ENCODE data around the gene FGFRL1.
A peak's percentile ranks its signal among the peaks of the same experiment; 100 is the strongest.

FGFRL1 gene

DNA sequence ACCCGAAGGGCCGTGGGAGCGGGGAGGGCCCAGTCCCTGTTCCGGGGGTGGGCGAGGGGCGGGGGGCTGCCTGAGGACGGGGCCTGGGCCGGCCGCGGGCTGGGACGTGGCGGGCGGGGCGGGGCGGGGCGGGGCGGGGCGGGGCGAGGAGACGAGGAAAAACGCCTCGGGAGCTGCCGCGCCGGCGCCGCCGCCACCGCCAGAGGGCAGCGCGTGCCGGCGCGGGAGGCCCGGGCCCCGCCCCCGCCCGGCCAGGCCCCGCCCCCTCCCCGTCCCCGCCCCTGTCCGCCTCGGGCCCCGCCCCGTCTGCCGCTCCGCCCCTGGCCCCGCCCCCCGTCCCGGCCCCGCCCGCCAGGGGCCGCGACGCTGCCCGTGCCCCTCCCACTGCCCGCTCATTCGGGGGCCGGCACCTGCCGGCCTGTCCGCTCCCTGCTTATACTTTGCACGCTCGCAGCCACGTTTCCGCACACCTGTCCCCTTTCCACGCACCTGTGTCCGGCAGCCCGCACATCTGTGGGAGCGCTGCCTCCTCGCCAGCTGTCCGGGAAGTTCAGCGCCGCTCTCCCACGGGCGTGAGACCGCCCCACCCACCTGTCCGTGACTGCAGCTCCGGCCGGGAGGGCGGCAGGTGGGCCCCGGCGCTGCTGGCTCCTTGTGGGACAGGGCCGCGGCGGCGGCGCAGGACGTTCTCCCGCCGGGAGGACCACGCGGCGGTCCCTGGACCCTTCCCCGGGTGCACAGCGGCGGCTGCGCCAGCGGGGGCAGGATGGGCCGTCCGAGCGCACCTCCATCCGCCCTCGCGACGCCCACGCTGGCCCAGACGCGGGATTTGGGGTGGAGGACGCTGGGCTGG is 1.7 kb upstream of the FGFRL1 start:
- peak; percentile 69 for DNase-seq

DNA sequence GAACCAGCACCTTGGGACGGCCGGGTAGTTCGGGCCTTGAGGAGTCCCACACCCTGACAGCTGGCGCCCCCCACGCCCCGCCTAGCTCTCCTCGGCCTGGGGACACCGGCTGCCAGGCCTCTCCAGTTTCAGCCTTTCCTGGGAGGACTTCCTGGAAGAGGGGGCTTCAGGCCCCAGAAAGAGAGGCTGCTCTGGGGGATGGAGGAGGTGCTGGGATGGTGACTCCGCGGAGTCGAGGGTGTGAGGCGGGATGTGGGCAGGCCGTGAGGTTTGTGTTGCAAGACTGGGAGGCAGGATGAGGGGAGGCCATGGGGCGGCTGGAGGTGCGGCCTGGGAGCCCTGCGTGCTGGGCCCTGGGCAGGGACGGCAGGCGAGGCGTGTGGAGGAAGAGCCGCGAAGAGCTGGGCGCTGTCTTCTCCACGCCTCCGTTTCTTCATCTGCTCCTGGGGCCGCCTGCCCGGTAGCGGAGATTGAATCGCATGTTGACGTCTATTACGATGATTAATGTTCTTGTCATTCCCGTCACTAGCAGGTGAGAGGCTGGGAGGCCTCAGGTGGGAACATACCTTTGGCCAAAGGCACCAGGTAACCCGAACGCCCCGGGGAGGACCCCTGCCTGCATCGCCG is 918 bp upstream of the FGFRL1 start:
- no peak for DNase-seq

DNA sequence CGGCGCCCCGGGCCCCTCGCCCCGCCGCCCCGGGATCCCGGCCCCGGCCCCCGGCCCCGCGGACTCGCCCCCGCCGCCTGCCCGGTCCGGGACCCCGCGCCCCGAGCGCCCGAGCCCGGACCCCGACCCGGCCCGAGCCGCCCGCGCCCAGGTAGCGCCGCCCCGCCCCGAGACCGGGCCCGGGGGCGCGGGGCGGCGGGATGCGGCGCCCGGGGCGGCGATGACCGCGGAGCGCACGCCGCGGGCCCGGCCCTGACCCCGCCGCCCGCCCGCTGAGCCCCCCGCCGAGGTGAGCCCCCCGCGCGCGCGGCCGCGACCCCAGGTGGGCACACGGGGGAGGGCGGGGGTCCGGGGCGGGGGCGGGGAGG is 224 bp downstream of the FGFRL1 start:
- no peak for DNase-seq

GRCh38 chr4:1012034-1012739 is 761 bp downstream of the FGFRL1 start:
- no peak for DNase-seq

DNA sequence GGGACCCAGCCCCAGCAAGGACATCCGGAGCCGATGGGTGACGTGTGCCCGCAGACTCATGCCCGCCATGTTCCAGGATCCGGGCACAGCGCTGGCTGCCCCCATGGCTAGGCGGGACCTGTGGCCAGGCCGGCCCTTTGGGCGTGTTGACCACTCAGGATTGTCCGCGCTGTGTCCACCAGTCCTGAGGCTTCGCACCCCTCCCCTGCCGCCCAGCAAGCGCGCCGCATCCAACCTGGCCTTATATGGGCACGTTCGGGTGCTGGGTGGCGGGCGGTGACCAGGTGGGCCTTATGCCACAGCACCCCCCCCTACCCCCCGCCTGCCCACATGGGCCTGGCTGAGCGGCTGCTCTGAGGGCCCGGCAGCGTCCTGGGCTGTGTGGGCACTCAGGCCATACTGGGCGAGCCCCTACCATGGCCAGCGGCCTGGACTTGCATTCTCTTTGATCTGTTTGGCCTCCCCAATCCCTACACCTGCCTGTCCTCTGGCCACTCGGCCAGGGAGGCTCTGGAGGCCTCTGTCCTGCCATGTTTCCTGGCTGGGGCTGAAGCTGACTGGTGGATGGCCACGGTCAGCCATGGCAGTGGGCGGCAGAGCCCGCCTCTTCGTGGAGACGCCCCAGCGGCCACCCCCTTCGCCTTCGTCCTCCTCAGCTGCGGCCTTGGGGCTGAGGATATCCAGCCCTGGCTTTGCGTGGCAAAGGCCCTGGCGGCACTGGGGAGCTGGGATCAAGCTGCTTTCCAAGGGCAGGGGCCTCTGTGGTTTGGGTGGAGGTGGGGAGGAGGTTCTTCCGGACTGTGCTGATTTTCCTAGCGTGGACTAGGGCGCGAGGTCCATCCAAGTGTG is 2.0 kb downstream of the FGFRL1 start:
- no peak for DNase-seq

DNA sequence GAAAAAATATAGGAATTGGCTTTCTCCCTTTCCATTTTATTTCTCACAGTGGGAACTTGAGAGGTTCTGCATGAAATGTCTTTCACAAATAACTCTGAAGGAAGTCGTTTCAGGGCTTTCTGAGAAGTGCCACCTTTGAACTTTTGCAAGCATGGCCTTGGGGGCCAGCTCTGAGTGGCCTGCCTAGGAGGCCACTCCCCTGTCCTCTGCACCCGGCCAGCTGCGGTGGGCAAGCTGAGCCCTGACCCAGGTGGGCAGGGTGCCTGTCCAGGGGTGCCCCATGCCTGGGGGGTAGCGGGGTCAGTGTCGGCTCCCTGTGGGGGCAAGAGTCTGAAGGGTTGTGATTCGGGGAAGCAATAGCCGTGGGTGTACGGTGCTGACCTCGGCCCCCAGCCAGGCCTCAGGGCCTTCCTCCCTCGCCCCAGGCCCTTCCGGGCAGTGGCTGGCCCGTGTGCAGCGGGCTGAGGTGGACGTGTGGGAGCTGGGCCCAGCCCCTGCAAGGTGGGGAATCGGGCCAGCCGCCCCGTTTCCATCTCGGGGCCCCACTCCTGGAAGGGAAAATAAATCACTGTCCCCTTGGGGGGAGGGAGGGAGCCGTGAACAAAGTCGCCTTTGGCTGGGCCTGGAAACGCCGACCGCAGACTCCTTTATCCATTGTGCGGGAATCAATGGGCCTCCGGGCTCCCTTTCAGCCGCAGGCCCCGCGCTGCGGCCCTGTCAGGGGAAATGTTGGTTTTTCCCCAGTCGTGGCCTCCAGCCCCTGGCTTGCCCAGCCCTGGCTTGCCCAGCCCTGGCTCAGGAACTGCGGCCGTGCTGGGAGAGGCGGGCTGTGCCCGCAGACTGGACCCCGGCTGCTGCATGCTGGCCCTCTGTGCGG is 3.1 kb downstream of the FGFRL1 start:
- peak; percentile 90 for DNase-seq

DNA sequence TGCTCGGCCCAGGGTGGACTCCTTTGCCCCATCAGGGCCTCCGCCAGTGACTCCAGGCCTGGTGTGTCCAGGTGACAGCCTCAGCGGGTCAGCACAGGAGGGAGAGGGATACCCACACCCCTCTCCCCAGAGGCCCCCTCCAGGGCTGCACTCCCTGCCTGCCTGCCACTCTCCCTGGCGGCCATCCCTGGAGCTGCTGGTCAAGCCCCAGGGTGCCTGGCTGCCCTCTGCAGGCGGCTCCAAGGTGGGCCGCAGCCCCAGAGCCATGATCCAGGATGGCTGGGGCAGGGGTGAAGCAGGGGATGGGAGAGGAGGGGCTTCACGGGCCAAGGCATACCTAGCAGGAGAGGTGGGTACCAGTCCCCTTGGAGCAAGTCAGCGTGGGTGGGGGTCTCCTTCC is 3.8 kb downstream of the FGFRL1 start:
- DNase-seq = peak; percentile 53

DNA sequence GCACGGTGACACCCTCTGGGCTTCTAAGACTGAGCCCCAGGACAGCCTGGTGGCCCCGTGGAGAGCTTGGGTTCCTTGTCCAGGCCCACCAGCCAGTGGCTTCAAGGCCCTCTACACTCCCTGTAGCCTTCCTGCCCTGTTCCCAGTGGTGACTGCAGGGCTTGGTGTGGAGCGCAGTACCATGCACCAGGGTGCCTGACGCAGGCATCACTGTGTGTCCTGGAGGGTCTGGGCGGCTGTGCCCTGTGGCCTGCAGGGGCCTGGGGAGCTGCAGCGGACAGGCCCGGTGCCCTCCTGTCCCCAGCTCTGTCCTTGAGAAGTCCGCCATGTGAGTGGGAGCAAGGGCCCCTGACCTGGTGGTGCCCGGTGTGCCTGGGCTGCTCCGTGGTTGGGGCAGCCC is 4.3 kb downstream of the FGFRL1 start:
- DNase-seq = no peak

DNA sequence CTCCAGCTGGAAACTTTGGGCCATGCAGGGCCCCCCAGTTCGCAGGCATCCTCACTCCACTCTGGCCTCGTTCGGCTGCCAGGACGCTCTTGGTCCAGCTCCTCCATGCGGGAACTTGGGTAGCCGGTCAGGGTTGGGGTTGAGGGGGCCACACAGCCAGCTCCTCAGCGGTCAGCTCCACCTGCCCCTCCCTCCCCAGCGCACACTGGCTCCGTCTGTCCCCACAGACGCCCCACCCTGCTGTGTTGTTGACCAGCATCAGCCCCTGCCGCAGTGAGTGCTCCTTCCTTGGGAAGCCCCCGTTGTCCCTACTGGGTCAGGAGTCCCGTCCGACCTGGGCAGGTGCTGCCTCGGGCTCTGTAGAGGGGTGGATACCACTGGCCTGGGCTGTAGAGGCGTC is 5.8 kb downstream of the FGFRL1 start:
- DNase-seq = no peak

- no peak for DNase-seq
Observed at GRCh38 chr4:1017706-1018105, 6.3 kb downstream of the FGFRL1 start.

- no peak for DNase-seq
Observed at GRCh38 chr4:1018147-1019020, 7.0 kb downstream of the FGFRL1 start.

DNA sequence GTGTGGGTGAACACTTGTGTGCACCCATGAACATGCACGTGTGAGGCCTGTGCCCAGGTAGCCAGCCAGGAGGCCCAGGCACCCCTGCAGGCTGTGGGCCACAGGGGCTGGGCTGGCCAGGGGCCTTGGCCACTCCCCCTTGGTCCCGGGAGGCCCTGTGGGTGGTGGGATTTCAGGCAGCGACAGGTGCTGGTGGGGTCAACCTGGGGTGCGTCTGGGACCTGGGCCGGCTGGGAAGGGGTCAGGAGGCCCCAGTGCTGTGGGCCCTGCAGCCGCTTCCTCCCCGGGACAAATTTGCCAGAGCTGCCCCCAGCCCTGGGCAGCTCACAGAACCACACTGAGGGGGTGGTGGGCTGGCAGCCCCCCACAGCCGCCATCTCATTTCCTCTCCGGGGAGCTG is 7.9 kb downstream of the FGFRL1 start:
- DNase-seq = no peak

GRCh38 chr4:1019729-1020470 is 8.5 kb downstream of the FGFRL1 start:
- no peak for DNase-seq

GRCh38 chr4:1021386-1022050 is 10.1 kb downstream of the FGFRL1 start:
- no peak for DNase-seq

GRCh38 chr4:1022051-1022738 is 10.8 kb downstream of the FGFRL1 start:
- DNase-seq = no peak

DNA sequence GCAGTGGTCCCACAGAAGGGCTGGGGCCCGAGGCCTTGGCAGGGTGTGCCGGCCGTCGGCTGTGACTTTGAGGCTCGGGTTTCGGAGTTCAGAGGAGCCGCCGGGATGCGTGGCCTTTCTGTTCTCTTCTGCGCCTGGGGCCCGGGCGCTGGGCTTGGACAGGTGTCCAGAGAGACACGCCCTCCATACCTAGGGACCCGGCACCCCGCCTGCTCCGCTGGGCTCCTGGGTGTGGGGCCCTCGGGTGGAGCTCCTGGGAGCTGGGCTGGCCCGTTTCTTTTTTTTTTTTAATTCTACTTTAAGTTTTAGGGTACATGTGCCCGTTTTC is 11.3 kb downstream of the FGFRL1 start:
- no peak for DNase-seq

- DNase-seq = no peak
Observed at GRCh38 chr4:1023075-1023640, 11.7 kb downstream of the FGFRL1 start.

GRCh38 chr4:1023895-1024740 is 12.7 kb downstream of the FGFRL1 start:
- no peak for DNase-seq
